ENCODE results near the gene MTHFR. TPM values are rescaled to one million over a fixed set of nuclear protein-coding genes. Genes with fewer than 3 reads are reported as not detected.

Gene MTHFR
- total and polyA plus RNA-seq, 3 experiments from 2014 or later: 10.0 to 16.3 (median 13.5) TPM

- POLR2A ChIA-PET: interaction anchor here (1.6 kb wide), 1 partner anchor 71 kb away, joined by 4 read pairs; no protein-coding TSS in a partner anchor
- Histone ChIP-seq H3K4me1 (ENCODE audit: insufficient read depth, low read length) (no peaks in the 10 kb centered on the region), H3K9me3 (ENCODE audit: low read length) (no peaks in the 10 kb centered on the region), H3K27ac (ENCODE audit: low read depth, low read length) (no peak overlapping the region), H3K4me3 (ENCODE audit: low read length) (no peak overlapping the region), H3K36me3 (ENCODE audit: insufficient read depth, low read length) (peaks cover 43% of the 10 kb centered on the region), H3K27me3 (ENCODE audit: insufficient read depth, low read length, poor library complexity, severe bottlenecking) (no peaks in the 10 kb centered on the region)
- no peak for DNase-seq
- CTCF ChIA-PET: interaction anchor here (0.7 to 1.6 kb wide), 4 partner anchors 55 to 286 kb away, joined by 3 to 5 read pairs (median 4); no protein-coding TSS in a partner anchor
- no peaks in the 10 kb centered on the region for H3K9me3 Mint-ChIP-seq
- H3K27ac Mint-ChIP-seq: no peak overlapping the region
- peaks cover 5 to 93% (median 22%) of the 10 kb centered on the region in 3 donors for H3K36me3 Mint-ChIP-seq
- H3K4me1 Mint-ChIP-seq: peaks cover 5 to 6% (median 6%) of the 10 kb centered on the region in 3 donors
- H3K4me3 Mint-ChIP-seq: no peak overlapping the region
- no peaks in the 10 kb centered on the region for H3K27me3 Mint-ChIP-seq
These were observed 31.4 kb upstream of the MTHFR start for GRCh38 chr1:11836955-11837766.

GRCh38 chr1:11835441-11836225 is 29.9 kb upstream of the MTHFR start:
- ChIA-PET POLR2A (interaction anchor here (0.7 kb wide), 1 partner anchor 72 kb away, joined by 3 read pairs; no protein-coding TSS in a partner anchor), CTCF (interaction anchor here (1.4 kb wide), 1 partner anchor 11 kb away, joined by 3 read pairs; no protein-coding TSS in a partner anchor)
- Histone ChIP-seq H3K36me3 (ENCODE audit: insufficient read depth, low read length) (peaks cover 37% of the 10 kb centered on the region), H3K27ac (ENCODE audit: low read depth, low read length) (no peak overlapping the region), H3K27me3 (ENCODE audit: insufficient read depth, low read length, poor library complexity, severe bottlenecking) (no peaks in the 10 kb centered on the region), H3K4me3 (ENCODE audit: low read length) (no peak overlapping the region), H3K9me3 (ENCODE audit: low read length) (no peaks in the 10 kb centered on the region), H3K4me1 (ENCODE audit: insufficient read depth, low read length) (no peaks in the 10 kb centered on the region)
- DNase-seq: no peak
- no peaks in the 10 kb centered on the region for H3K27me3 Mint-ChIP-seq
- peak overlapping the region in 1 of 8 donors; percentile 72 for H3K27ac Mint-ChIP-seq
- no peaks in the 10 kb centered on the region for H3K9me3 Mint-ChIP-seq
- H3K36me3 Mint-ChIP-seq: peaks cover 5 to 87% (median 15%) of the 10 kb centered on the region in 3 donors
- H3K4me3 Mint-ChIP-seq: no peak overlapping the region
- H3K4me1 Mint-ChIP-seq: peaks cover 5 to 6% (median 6%) of the 10 kb centered on the region in 3 donors

- no peak overlapping the region for H3K27ac ChIP-seq (ENCODE audit: low read depth, low read length)
- H3K9me3 ChIP-seq (ENCODE audit: low read length): no peaks in the 10 kb centered on the region
- no peaks in the 10 kb centered on the region for H3K27me3 ChIP-seq (ENCODE audit: insufficient read depth, low read length, poor library complexity, severe bottlenecking)
- no peak overlapping the region for H3K4me3 ChIP-seq (ENCODE audit: low read length)
- no peak overlapping the region for H3K27ac Mint-ChIP-seq
- H3K27me3 Mint-ChIP-seq: no peaks in the 10 kb centered on the region
- H3K36me3 Mint-ChIP-seq: peaks cover 5 to 82% (median 14%) of the 10 kb centered on the region in 3 donors
- ChIA-PET POLR2A (no interaction called here), CTCF (interaction anchor here (1.6 kb wide), 1 partner anchor 74 kb away, joined by 3 read pairs; no protein-coding TSS in a partner anchor)
- no peaks in the 10 kb centered on the region for H3K9me3 Mint-ChIP-seq
- peak overlapping the region in 1 of 7 donors; percentile 15 for H3K4me3 Mint-ChIP-seq
- H3K36me3 ChIP-seq (ENCODE audit: insufficient read depth, low read length): peaks cover 35% of the 10 kb centered on the region
- peaks cover 5% of the 10 kb centered on the region in 3 donors for H3K4me1 Mint-ChIP-seq
- no peak for DNase-seq
- H3K4me1 ChIP-seq (ENCODE audit: insufficient read depth, low read length): no peaks in the 10 kb centered on the region
These were observed 28.1 kb upstream of the MTHFR start for GRCh38 chr1:11833900-11834299.

GRCh38 chr1:11833497-11833896 is 27.7 kb upstream of the MTHFR start:
- no peak overlapping the region for H3K4me3 ChIP-seq (ENCODE audit: low read length)
- ChIA-PET CTCF (interaction anchor here (1.6 kb wide), 1 partner anchor 74 kb away, joined by 3 read pairs; no protein-coding TSS in a partner anchor), POLR2A (no interaction called here)
- Mint-ChIP-seq H3K27ac (no peak overlapping the region), H3K36me3 (peaks cover 1 to 82% (median 13%) of the 10 kb centered on the region in 3 donors), H3K4me1 (peaks cover under 1 to 1% (median 1%) of the 10 kb centered on the region in 3 donors), H3K9me3 (no peaks in the 10 kb centered on the region), H3K4me3 (no peak overlapping the region), H3K27me3 (no peaks in the 10 kb centered on the region)
- DNase-seq: no peak
- H3K36me3 ChIP-seq (ENCODE audit: insufficient read depth, low read length): peaks cover 39% of the 10 kb centered on the region
- H3K27me3 ChIP-seq (ENCODE audit: insufficient read depth, low read length, poor library complexity, severe bottlenecking): no peaks in the 10 kb centered on the region
- no peaks in the 10 kb centered on the region for H3K4me1 ChIP-seq (ENCODE audit: insufficient read depth, low read length)
- H3K27ac ChIP-seq (ENCODE audit: low read depth, low read length): no peak overlapping the region
- no peaks in the 10 kb centered on the region for H3K9me3 ChIP-seq (ENCODE audit: low read length)

- peaks cover 34% of the 10 kb centered on the region for H3K36me3 ChIP-seq (ENCODE audit: insufficient read depth, low read length)
- no peaks in the 10 kb centered on the region for H3K27me3 ChIP-seq (ENCODE audit: insufficient read depth, low read length, poor library complexity, severe bottlenecking)
- ChIA-PET POLR2A (no interaction called here), CTCF (no interaction called here)
- peaks cover 0 to 81% (median 14%) of the 10 kb centered on the region in 3 donors for H3K36me3 Mint-ChIP-seq
- no peaks in the 10 kb centered on the region for H3K4me1 ChIP-seq (ENCODE audit: insufficient read depth, low read length)
- H3K27ac ChIP-seq (ENCODE audit: low read depth, low read length): no peak overlapping the region
- no peak for DNase-seq
- no peaks in the 10 kb centered on the region for H3K27me3 Mint-ChIP-seq
- no peaks in the 10 kb centered on the region for H3K9me3 ChIP-seq (ENCODE audit: low read length)
- H3K4me1 Mint-ChIP-seq: no peaks in the 10 kb centered on the region
- no peak overlapping the region for H3K4me3 Mint-ChIP-seq
- H3K9me3 Mint-ChIP-seq: no peaks in the 10 kb centered on the region
- peak overlapping the region in 1 of 8 donors; percentile 70 for H3K27ac Mint-ChIP-seq
- H3K4me3 ChIP-seq (ENCODE audit: low read length): no peak overlapping the region
These were observed 26.4 kb upstream of the MTHFR start for GRCh38 chr1:11831945-11832725.

DNA sequence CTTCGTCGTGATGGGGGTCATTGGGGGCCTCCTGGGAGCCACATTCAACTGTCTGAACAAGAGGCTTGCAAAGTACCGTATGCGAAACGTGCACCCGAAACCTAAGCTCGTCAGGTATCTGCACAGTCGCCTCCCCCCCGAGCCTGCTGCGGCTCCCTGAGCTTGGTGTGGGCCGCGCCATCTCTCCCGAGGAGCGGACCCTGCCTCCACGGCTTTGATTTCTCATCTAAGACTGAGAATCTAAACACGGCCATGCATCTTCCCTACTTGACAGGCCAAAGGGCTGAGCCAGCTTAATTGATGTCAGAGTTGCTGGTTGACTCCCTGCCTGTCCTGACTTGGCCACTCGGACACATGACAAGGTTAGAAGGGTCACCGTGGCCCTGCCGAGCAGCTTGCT is 22.7 kb upstream of the MTHFR start:
- Histone ChIP-seq H3K36me3 (ENCODE audit: insufficient read depth, low read length) (peaks cover 25% of the 10 kb centered on the region), H3K4me1 (ENCODE audit: insufficient read depth, low read length) (no peaks in the 10 kb centered on the region), H3K4me3 (ENCODE audit: low read length) (no peak overlapping the region), H3K27me3 (ENCODE audit: insufficient read depth, low read length, poor library complexity, severe bottlenecking) (no peaks in the 10 kb centered on the region), H3K9me3 (ENCODE audit: low read length) (no peaks in the 10 kb centered on the region), H3K27ac (ENCODE audit: low read depth, low read length) (no peak overlapping the region)
- no peaks in the 10 kb centered on the region for H3K27me3 Mint-ChIP-seq
- POLR2A ChIA-PET: no interaction called here
- H3K4me3 Mint-ChIP-seq: no peak overlapping the region
- H3K36me3 Mint-ChIP-seq: peaks cover 0 to 83% (median 7%) of the 10 kb centered on the region in 3 donors
- H3K4me1 Mint-ChIP-seq: no peaks in the 10 kb centered on the region
- no peaks in the 10 kb centered on the region for H3K9me3 Mint-ChIP-seq
- DNase-seq: no peak
- CTCF ChIA-PET: no interaction called here
- H3K27ac Mint-ChIP-seq: no peak overlapping the region

DNA sequence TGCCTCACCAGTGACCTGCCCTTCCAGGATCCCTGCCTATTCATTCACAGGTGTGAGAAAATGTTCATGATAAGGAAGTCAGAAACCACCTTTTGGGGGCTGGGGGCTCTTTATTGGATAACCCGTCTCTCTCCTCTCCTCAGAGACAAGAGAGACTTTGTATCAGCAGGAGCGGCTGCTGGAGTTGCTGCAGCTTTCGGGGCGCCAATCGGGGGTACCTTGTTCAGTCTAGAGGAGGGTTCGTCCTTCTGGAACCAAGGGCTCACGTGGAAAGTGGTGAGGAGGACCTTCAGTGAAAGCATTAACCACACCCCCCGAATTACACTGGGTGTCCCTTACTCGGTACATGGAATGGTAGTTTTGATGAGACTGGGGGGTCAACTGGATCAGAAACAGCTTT is 21.2 kb upstream of the MTHFR start:
- no peaks in the 10 kb centered on the region for H3K27me3 ChIP-seq (ENCODE audit: insufficient read depth, low read length, poor library complexity, severe bottlenecking)
- DNase-seq: no peak
- peaks cover 22% of the 10 kb centered on the region for H3K36me3 ChIP-seq (ENCODE audit: insufficient read depth, low read length)
- H3K4me1 ChIP-seq (ENCODE audit: insufficient read depth, low read length): no peaks in the 10 kb centered on the region
- H3K27me3 Mint-ChIP-seq: no peaks in the 10 kb centered on the region
- H3K36me3 Mint-ChIP-seq: peaks cover 0 to 79% (median 7%) of the 10 kb centered on the region in 3 donors
- H3K4me3 ChIP-seq (ENCODE audit: low read length): no peak overlapping the region
- H3K4me1 Mint-ChIP-seq: no peaks in the 10 kb centered on the region
- ChIA-PET POLR2A (no interaction called here), CTCF (no interaction called here)
- no peaks in the 10 kb centered on the region for H3K9me3 ChIP-seq (ENCODE audit: low read length)
- no peak overlapping the region for H3K4me3 Mint-ChIP-seq
- H3K27ac ChIP-seq (ENCODE audit: low read depth, low read length): no peak overlapping the region
- H3K27ac Mint-ChIP-seq: peak overlapping the region in 1 of 8 donors; percentile 50
- no peaks in the 10 kb centered on the region for H3K9me3 Mint-ChIP-seq

Data from CD8-positive, alpha-beta memory T cell (primary cell).